LNCAP (cell line): ENCODE data around the gene NLGN1.

Experiments
- CTCF ChIP-seq: fragments of 450-650 bp; IDR thresholded peaks from 2 replicates; pipeline ENCODE4 v1.5.1; 2017; ENCODE audit warnings: mild to moderate bottlenecking

NLGN1 gene

GRCh38 chr3:173930251-173930650, 532.7 kb downstream of the NLGN1 start:
- no peak for TF ChIP-seq CTCF

- no peak for TF ChIP-seq CTCF
Measured at GRCh38 chr3:173932624-173933023, 535.1 kb downstream of the NLGN1 start.

GRCh38 chr3:173933113-173933512, 535.6 kb downstream of the NLGN1 start:
- TF ChIP-seq CTCF = no peak

GRCh38 chr3:173936316-173936715, 538.8 kb downstream of the NLGN1 start:
- TF ChIP-seq CTCF = no peak

GRCh38 chr3:173938159-173938558, 540.6 kb downstream of the NLGN1 start:
- no peak for TF ChIP-seq CTCF

GRCh38 chr3:173938616-173939015, 541.1 kb downstream of the NLGN1 start:
- no peak for TF ChIP-seq CTCF

- no peak for TF ChIP-seq CTCF
Measured at GRCh38 chr3:173939331-173939730, 541.8 kb downstream of the NLGN1 start.

- TF ChIP-seq CTCF = no peak
Measured at GRCh38 chr3:173943264-173943663, 545.7 kb downstream of the NLGN1 start.
